Breast epithelium (tissue), 3 donors: ENCODE data around the gene PSMB2.

Experiments used
- POLR2AphosphoS5 ChIP-seq, 3 donors: sonication (generic); formaldehyde crosslinking; IDR thresholded peaks; one replicate each; pipeline ENCODE4 v1.6.1; 2017; ENCODE audit warnings: antibody characterized with exemption in 3 of 3
- TF ChIP-seq, protein P1 (sequence below), 3 donors: fragments of 450-650 bp; IDR thresholded peaks; one replicate each; pipeline ENCODE4 v1.5.1; 2016 to 2017; ENCODE audit warnings: antibody characterized with exemption in 3 of 3, mild to moderate bottlenecking in 3 of 3, moderate library complexity in 3 of 3

DNA sequence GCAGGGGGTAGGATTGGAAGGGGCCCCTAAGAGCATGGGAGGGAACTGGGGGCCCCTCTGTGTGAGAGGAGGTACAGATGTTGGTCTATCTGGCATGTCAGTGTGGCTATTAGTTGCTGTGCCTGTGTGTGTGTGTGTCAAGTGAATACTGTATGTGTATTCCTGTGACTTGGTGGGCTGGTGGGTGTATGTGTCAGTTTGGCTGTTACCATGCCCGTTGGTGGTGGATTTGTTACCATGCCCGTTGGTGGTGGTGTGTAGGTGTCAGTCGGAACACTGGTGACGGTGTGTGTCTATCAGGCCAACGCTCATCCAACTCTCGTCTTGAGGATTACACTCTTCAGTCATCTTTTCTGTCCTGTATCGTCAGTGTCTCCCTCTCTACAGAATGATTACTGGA lies 45.6 kb downstream of the PSMB2 start:
- TF ChIP-seq, protein P1, sequence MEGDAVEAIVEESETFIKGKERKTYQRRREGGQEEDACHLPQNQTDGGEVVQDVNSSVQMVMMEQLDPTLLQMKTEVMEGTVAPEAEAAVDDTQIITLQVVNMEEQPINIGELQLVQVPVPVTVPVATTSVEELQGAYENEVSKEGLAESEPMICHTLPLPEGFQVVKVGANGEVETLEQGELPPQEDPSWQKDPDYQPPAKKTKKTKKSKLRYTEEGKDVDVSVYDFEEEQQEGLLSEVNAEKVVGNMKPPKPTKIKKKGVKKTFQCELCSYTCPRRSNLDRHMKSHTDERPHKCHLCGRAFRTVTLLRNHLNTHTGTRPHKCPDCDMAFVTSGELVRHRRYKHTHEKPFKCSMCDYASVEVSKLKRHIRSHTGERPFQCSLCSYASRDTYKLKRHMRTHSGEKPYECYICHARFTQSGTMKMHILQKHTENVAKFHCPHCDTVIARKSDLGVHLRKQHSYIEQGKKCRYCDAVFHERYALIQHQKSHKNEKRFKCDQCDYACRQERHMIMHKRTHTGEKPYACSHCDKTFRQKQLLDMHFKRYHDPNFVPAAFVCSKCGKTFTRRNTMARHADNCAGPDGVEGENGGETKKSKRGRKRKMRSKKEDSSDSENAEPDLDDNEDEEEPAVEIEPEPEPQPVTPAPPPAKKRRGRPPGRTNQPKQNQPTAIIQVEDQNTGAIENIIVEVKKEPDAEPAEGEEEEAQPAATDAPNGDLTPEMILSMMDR (IDR thresholded peaks at IDR 0.05) = no peak
- no peak for TF ChIP-seq POLR2AphosphoS5 (IDR thresholded peaks at IDR 0.05)
